Suprapubic skin (tissue), 3 donors: Measurements from ENCODE around the gene CDH4.

Experiments used
- POLR2A ChIP-seq, 2 donors: fragments of 450-650 bp; IDR thresholded peaks; one replicate each; pipeline ENCODE4 v1.6.1; 2017; ENCODE audit warnings: antibody characterized with exemption in 2 of 2, mild to moderate bottlenecking in 2 of 2, moderate library complexity in 2 of 2
- TF ChIP-seq, protein P1 (sequence below), 2 donors: fragments of 200-600 bp in 1 of 2; fragments of 450-650 bp in 1 of 2; sonication (generic) in 1 of 2; IDR thresholded peaks; one replicate each; pipeline ENCODE4 v1.5.1; 2016 to 2019; ENCODE audit warnings: antibody characterized with exemption in 2 of 2, mild to moderate bottlenecking in 1 of 2, moderate library complexity in 1 of 2

DNA sequence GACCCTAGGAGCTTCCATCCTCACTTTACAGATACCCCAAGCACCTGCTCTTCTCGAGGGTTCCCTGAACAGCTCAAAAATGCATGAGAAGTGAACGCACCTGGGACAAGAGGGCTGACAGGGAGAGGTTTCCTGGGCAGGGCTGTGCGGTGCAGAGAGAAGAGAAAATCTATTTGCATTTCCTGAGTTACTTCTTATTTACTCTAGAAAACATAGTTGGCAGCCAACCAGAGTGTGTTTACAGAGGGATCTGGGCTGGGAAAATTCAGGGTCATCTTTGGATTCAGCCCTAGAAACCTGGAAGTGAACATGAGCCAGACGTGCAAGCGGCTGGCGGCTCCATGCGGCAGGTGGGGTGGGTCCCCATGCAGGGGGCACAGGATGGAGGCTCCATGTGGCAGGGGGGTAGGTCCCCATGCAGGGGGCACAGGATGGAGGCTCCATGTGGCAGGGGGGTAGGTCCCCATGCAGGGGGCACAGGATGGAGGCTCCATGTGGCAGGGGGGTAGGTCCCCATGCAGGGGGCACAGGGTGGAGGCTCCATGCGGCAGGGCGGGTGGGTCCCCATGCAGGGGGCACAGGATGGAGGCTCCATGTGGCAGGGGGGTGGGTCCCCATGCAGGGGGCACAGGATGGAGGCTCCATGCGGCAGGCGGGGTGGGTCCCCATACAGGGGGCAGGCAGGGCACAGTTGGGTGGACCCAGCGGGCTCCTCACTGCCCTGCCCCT is 471.6 kb downstream of the CDH4 start:
- TF ChIP-seq, protein P1, sequence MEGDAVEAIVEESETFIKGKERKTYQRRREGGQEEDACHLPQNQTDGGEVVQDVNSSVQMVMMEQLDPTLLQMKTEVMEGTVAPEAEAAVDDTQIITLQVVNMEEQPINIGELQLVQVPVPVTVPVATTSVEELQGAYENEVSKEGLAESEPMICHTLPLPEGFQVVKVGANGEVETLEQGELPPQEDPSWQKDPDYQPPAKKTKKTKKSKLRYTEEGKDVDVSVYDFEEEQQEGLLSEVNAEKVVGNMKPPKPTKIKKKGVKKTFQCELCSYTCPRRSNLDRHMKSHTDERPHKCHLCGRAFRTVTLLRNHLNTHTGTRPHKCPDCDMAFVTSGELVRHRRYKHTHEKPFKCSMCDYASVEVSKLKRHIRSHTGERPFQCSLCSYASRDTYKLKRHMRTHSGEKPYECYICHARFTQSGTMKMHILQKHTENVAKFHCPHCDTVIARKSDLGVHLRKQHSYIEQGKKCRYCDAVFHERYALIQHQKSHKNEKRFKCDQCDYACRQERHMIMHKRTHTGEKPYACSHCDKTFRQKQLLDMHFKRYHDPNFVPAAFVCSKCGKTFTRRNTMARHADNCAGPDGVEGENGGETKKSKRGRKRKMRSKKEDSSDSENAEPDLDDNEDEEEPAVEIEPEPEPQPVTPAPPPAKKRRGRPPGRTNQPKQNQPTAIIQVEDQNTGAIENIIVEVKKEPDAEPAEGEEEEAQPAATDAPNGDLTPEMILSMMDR (IDR thresholded peaks at IDR 0.05), result no peak
- TF ChIP-seq POLR2A (IDR thresholded peaks at IDR 0.05), result no peak
